ENCODE data around the gene TTC6. TPM values are rescaled to one million over a fixed set of nuclear protein-coding genes. Genes with fewer than 3 reads are reported as not detected.

The TTC6 gene
- total and polyA plus RNA-seq, 8 donors, result 3.2 to 16.7 (median 13.9) TPM

GRCh38 chr14:37585971-37586796, 9.2 kb upstream of the TTC6 start:
- Histone ChIP-seq H3K27ac (peak overlapping the region; percentile 71 to 79), H3K4me1 (peaks cover 0 to 5% of the 10 kb centered on the region in 2 donors), H3K27me3 (peaks cover 82 to 89% of the 10 kb centered on the region in 2 donors), H3K4me3 (no peak overlapping the region), H3K9me3 (no peaks in the 10 kb centered on the region), H3K36me3 (no peaks in the 10 kb centered on the region)
- TF ChIP-seq, protein P1, sequence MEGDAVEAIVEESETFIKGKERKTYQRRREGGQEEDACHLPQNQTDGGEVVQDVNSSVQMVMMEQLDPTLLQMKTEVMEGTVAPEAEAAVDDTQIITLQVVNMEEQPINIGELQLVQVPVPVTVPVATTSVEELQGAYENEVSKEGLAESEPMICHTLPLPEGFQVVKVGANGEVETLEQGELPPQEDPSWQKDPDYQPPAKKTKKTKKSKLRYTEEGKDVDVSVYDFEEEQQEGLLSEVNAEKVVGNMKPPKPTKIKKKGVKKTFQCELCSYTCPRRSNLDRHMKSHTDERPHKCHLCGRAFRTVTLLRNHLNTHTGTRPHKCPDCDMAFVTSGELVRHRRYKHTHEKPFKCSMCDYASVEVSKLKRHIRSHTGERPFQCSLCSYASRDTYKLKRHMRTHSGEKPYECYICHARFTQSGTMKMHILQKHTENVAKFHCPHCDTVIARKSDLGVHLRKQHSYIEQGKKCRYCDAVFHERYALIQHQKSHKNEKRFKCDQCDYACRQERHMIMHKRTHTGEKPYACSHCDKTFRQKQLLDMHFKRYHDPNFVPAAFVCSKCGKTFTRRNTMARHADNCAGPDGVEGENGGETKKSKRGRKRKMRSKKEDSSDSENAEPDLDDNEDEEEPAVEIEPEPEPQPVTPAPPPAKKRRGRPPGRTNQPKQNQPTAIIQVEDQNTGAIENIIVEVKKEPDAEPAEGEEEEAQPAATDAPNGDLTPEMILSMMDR (IDR thresholded peaks at IDR 0.05), result no peak
- DNase-seq (peak in 1 of 4 donors; percentile 16), ATAC-seq (no peak)
- intact Hi-C loops (cut with DNase I), result no loop called here

GRCh38 chr14:37586797-37587130, 8.7 kb upstream of the TTC6 start:
- Histone ChIP-seq H3K4me3 (no peak overlapping the region), H3K27ac (peak overlapping the region; percentile 71 to 79), H3K36me3 (no peaks in the 10 kb centered on the region), H3K27me3 (peaks cover 88 to 95% of the 10 kb centered on the region in 2 donors), H3K4me1 (peaks cover 0 to 5% of the 10 kb centered on the region in 2 donors), H3K9me3 (no peaks in the 10 kb centered on the region)
- DNase-seq, result no peak
- intact Hi-C loops (cut with DNase I), result no loop called here
- no peak for ATAC-seq
- TF ChIP-seq, protein P1 (IDR thresholded peaks at IDR 0.05), result no peak

DNA sequence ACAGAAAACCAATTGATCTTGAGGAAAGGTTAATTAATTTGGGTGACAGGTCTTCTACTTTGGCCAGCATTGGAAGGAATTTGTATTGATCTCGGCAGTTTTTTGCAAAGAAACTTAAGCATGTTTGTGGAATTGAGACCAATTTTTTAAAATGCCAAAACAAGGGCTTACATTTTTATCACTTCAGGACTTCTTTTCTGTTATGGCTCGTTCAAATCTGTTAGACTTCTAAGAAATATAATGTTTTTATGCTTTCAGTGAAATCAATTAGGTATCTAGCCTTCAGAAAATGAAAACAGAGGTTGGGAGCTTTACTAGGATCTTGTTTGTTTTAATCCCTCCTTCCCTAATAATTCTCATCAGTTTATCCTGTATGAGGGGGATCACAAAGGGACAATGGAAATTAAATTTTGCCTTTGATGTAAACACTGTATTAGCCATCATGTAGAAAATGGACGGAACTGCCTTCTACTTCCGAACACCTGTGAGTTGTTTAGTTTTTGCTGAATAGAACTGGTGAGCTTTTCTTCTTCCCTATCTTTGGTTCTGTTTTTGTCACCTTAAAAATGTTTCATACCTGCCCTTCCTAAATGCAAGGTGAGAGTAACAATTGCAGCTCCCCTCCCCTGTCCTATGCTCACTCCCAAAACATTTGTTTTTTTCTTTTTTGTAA, 8.2 kb upstream of the TTC6 start:
- H3K4me3 ChIP-seq, result peak overlapping the region in 1 of 2 donors; percentile 43
- peak in 2 of 4 donors; percentile 10 to 37 for DNase-seq
- no peaks in the 10 kb centered on the region for H3K36me3 ChIP-seq
- H3K27me3 ChIP-seq, result peaks cover 93 to 98% of the 10 kb centered on the region in 2 donors
- H3K4me1 ChIP-seq, result peaks cover 0 to 5% of the 10 kb centered on the region in 2 donors
- peak overlapping the region; percentile 71 to 72 for H3K27ac ChIP-seq
- intact Hi-C loops (cut with DNase I), result no loop called here
- TF ChIP-seq, protein P1 (IDR thresholded peaks at IDR 0.05), result no peak
- no peaks in the 10 kb centered on the region for H3K9me3 ChIP-seq
- no peak for ATAC-seq

DNA sequence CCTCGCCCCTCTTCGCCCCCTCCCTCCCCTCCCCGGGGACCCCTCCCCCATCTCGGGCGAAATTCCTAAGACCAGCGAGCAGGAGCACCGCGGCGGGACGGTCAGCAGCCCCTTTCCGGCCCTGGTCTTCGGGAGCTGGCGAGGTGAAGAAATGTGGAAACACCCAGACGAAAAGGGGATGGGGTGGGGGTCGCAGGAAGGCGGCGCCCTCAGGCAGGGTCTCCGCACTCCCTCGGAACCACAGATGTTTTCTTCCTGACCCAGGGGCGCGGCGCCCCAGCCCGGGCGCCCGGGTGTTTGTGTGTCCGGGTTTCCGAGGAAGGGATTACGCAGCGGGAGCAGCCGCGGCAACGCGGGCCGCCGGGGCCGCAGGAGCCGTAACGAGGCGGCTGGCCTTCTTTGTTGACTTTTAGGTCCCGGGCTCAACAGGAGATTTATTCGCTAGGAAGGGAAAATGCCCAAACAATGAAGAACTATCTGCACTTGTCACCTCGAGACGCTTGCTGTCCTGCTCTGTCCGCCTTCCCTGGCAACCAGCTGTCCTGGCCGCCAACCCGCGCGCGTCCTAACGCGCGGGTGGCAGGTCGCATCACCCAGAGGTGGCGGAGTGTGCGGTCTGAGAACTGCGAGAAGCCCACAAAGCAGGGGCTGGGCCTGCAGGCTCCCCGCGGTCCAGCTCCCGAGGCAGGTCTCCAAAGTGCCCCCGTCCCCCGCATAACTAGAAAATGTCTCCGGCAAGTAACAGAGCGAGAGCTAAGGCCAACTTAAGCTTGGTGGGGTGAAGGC, 7.4 kb upstream of the TTC6 start:
- Histone ChIP-seq H3K27ac (peak overlapping the region; percentile 71 to 72), H3K4me1 (peaks cover 0 to 5% of the 10 kb centered on the region in 2 donors), H3K9me3 (no peaks in the 10 kb centered on the region), H3K27me3 (peaks cover 94 to 99% of the 10 kb centered on the region in 2 donors), H3K36me3 (no peaks in the 10 kb centered on the region), H3K4me3 (peak overlapping the region in 1 of 2 donors; percentile 43)
- TF ChIP-seq, protein P1 (IDR thresholded peaks at IDR 0.05), result no peak
- ATAC-seq (no peak), DNase-seq (peak in 2 of 4 donors; percentile 40 to 41)
- intact Hi-C loops (cut with DNase I), result no loop called here
